ENCODE data around the gene SHC2. TPM values are rescaled to one million over a fixed set of nuclear protein-coding genes. Genes with fewer than 3 reads are reported as not detected.

SHC2 gene
- total RNA-seq, 1 experiment from 2014 or later: 0.18 TPM

DNA sequence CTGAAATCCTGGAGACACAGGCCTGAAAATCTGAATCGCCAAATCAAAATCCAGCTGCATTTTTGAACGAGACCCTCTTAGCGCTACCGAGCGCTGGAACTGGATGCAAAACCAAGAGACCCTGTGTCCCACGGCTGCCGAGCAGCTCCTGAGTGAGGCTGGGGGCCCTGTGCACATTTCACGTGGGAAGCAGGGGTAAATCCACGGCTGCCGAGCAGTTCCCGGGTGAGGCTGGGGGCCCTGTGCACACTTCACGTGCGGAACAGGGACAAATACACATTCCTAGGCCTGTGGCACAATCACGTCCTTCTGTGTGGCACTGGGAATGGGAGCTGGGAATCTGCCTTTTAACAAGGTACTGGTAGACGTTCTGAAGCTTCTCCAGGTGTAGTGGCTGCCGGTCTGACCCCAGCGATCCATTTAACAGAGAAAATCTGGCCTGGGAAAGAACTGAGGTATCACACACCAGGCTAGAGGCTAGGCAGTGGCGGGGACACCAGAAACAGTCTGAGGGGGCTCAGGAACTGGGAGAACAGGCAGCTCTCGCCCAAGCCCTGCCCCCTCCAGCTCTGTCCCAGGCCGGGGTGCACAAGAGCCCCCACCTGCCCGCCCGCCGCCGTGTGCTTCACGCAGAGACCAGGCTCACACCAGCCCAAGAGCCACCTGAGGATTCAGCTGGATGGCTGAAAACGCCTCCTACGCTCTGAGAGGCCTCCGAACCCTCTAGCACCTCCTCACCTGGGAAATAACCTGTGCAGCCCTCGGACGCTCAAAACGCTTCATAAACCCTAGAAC is 40.9 kb downstream of the SHC2 start:
- Histone ChIP-seq H3K36me3 (ENCODE audit: low read depth, low read length) (no peaks in the 10 kb centered on the region), H3K4me2 (ENCODE audit: low read length) (no peak overlapping the region), H3K9ac (ENCODE audit: low read length) (no peak overlapping the region), H3K4me3 (ENCODE audit: low read length) (no peak overlapping the region), H2AFZ (ENCODE audit: low read length) (no peak overlapping the region), H3K27me3 (ENCODE audit: low read length) (no peaks in the 10 kb centered on the region), H3F3A (ENCODE audit: low read length, unreplicated experiment) (no peaks in the 10 kb centered on the region), H3K27ac (ENCODE audit: low read length) (no peak overlapping the region), H3K4me1 (ENCODE audit: insufficient read depth, low read length) (no peaks in the 10 kb centered on the region), H3K9me3 (ENCODE audit: low read length) (no peaks in the 10 kb centered on the region), H3K9me2 (replicated peaks; ENCODE audit: low read length) (no peaks in the 10 kb centered on the region), H3K79me2 (ENCODE audit: low read length) (no peaks in the 10 kb centered on the region), H4K20me1 (ENCODE audit: low read length) (no peaks in the 10 kb centered on the region)
- ChIA-PET POLR2A (ENCODE audit: unreplicated experiment) (no interaction called here), CTCF (no interaction called here)
- ATAC-seq (no peak), DNase-seq (no peak)
- intact Hi-C loops (cut with micrococcal nuclease): no loop called here
- BruUV-seq (replicated peaks): no TSS peak
- TF ChIP-seq EZH2phosphoT487 (IDR thresholded peaks at IDR 0.05; ENCODE audit: borderline replicate concordance, low read length): no peak
- no peak for TF ChIP-seq EZH2 (IDR thresholded peaks at IDR 0.05; ENCODE audit: low read length, unreplicated experiment)
- TF ChIP-seq, protein P1, sequence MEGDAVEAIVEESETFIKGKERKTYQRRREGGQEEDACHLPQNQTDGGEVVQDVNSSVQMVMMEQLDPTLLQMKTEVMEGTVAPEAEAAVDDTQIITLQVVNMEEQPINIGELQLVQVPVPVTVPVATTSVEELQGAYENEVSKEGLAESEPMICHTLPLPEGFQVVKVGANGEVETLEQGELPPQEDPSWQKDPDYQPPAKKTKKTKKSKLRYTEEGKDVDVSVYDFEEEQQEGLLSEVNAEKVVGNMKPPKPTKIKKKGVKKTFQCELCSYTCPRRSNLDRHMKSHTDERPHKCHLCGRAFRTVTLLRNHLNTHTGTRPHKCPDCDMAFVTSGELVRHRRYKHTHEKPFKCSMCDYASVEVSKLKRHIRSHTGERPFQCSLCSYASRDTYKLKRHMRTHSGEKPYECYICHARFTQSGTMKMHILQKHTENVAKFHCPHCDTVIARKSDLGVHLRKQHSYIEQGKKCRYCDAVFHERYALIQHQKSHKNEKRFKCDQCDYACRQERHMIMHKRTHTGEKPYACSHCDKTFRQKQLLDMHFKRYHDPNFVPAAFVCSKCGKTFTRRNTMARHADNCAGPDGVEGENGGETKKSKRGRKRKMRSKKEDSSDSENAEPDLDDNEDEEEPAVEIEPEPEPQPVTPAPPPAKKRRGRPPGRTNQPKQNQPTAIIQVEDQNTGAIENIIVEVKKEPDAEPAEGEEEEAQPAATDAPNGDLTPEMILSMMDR (conservative IDR thresholded peaks at IDR 0.05; ENCODE audit: low read depth, low read length): no peak

DNA sequence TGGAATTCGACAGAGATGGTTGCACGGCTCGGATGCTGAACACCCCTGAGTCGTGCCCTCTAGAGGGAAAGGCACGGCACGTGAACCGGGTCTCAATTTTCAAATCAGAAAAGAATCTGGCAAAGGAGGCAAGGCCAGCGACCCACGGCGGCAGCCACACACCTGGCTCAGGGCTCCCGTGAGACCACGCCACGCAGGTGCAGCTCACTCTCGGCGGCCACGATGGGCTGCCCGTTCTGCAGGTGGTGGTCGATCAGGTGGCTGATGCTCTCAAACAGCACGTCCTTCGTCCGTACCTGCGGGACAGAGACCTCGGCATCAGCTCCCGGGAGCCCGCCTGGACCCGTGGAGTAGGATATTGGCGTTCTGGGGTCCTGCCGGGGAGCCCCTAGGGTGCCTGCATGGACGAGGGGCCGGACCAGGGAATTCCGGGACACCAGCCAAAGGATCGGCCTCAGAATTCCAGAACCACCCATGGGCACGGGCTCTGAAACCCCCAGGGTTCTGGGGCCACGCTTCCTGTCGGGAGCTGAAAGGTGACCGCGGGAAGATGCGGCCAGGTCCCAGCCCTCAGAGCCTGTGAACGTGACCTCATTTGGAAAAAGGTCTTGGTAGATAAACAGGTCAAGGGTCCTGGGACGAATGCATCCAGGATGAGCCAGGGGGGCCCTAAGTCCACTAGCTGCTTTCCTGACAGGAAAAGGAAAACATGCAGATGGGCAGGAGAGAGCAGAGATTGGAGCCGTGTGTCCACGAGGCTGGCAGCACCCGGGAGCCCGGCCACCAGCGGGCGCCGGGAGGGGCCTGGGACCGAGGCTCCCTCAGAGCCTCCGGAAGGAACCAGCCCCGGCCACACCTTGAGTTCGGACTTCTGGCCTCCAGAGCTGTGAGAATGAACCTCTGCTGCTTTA is 41.8 kb downstream of the SHC2 start:
- no peaks in the 10 kb centered on the region for H3K36me3 ChIP-seq (ENCODE audit: low read depth, low read length)
- H3K27me3 ChIP-seq (ENCODE audit: low read length): no peaks in the 10 kb centered on the region
- ATAC-seq (no peak), DNase-seq (no peak)
- CTCF ChIA-PET: no interaction called here
- intact Hi-C loops (cut with micrococcal nuclease): no loop called here
- H4K20me1 ChIP-seq (ENCODE audit: low read length): no peaks in the 10 kb centered on the region
- no peak overlapping the region for H3K9ac ChIP-seq (ENCODE audit: low read length)
- no peaks in the 10 kb centered on the region for H3K9me3 ChIP-seq (ENCODE audit: low read length)
- H3K4me2 ChIP-seq (ENCODE audit: low read length): no peak overlapping the region
- H3K79me2 ChIP-seq (ENCODE audit: low read length): no peaks in the 10 kb centered on the region
- POLR2A ChIA-PET (ENCODE audit: unreplicated experiment): no interaction called here
- TF ChIP-seq EZH2phosphoT487 (IDR thresholded peaks at IDR 0.05; ENCODE audit: borderline replicate concordance, low read length) (no peak), EZH2 (IDR thresholded peaks at IDR 0.05; ENCODE audit: low read length, unreplicated experiment) (no peak)
- TF ChIP-seq, protein P1 (conservative IDR thresholded peaks at IDR 0.05; ENCODE audit: low read depth, low read length): no peak
- no peak overlapping the region for H2AFZ ChIP-seq (ENCODE audit: low read length)
- H3K4me1 ChIP-seq (ENCODE audit: insufficient read depth, low read length): no peaks in the 10 kb centered on the region
- no peak overlapping the region for H3K4me3 ChIP-seq (ENCODE audit: low read length)
- H3K9me2 ChIP-seq (replicated peaks; ENCODE audit: low read length): no peaks in the 10 kb centered on the region
- no TSS peak for BruUV-seq (replicated peaks)
- no peak overlapping the region for H3K27ac ChIP-seq (ENCODE audit: low read length)
- H3F3A ChIP-seq (ENCODE audit: low read length, unreplicated experiment): no peaks in the 10 kb centered on the region

All from PC-3 (cell line).